Measurements from ENCODE around the gene PPP1R9A.
"Not testable (repeated sequence)": the region's sequence is repeated elsewhere in the genome, so short reads cannot be mapped to it uniquely, and the experiment has no call there.

Gene PPP1R9A

DNA sequence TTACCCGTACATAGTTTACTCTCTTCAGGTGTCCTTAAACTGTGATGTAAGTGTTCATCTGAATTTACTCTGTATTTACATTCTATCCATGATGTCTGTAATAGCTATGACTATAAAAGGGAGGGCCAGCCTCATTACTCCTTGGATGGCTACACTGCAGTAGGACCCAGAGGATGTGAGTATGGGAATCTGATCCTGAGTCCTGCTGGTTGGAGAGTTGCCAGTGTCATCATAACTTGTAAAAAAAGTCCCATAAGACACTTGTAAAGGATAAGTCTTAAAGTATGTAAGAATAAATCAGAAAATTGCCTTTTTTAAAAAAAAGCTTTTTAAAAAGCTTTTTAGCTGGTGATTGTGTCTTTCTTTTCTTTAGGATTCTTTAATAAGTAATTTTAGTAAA lies 95.4 kb downstream of the PPP1R9A start:
- DNase-seq (ENCODE audit: low spot score): no peak
- H3K9me3 ChIP-seq (ENCODE audit: severe bottlenecking): peaks cover 3% of the 10 kb centered on the region
- no peak overlapping the region for H3K27ac ChIP-seq (ENCODE audit: poor library complexity, severe bottlenecking)
- H3K4me1 ChIP-seq (ENCODE audit: insufficient read depth, poor library complexity, severe bottlenecking): no peaks in the 10 kb centered on the region
- H3K27me3 ChIP-seq (ENCODE audit: insufficient read depth, poor library complexity, severe bottlenecking): no peaks in the 10 kb centered on the region
- H3K36me3 ChIP-seq (ENCODE audit: low read depth): no peaks in the 10 kb centered on the region
- no peak overlapping the region for H3K4me3 ChIP-seq (ENCODE audit: severe bottlenecking)
- ATAC-seq (ENCODE audit: low read depth): no peak
- TF ChIP-seq, protein P1, sequence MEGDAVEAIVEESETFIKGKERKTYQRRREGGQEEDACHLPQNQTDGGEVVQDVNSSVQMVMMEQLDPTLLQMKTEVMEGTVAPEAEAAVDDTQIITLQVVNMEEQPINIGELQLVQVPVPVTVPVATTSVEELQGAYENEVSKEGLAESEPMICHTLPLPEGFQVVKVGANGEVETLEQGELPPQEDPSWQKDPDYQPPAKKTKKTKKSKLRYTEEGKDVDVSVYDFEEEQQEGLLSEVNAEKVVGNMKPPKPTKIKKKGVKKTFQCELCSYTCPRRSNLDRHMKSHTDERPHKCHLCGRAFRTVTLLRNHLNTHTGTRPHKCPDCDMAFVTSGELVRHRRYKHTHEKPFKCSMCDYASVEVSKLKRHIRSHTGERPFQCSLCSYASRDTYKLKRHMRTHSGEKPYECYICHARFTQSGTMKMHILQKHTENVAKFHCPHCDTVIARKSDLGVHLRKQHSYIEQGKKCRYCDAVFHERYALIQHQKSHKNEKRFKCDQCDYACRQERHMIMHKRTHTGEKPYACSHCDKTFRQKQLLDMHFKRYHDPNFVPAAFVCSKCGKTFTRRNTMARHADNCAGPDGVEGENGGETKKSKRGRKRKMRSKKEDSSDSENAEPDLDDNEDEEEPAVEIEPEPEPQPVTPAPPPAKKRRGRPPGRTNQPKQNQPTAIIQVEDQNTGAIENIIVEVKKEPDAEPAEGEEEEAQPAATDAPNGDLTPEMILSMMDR (IDR thresholded peaks at IDR 0.05; ENCODE audit: poor library complexity, severe bottlenecking): no peak

DNA sequence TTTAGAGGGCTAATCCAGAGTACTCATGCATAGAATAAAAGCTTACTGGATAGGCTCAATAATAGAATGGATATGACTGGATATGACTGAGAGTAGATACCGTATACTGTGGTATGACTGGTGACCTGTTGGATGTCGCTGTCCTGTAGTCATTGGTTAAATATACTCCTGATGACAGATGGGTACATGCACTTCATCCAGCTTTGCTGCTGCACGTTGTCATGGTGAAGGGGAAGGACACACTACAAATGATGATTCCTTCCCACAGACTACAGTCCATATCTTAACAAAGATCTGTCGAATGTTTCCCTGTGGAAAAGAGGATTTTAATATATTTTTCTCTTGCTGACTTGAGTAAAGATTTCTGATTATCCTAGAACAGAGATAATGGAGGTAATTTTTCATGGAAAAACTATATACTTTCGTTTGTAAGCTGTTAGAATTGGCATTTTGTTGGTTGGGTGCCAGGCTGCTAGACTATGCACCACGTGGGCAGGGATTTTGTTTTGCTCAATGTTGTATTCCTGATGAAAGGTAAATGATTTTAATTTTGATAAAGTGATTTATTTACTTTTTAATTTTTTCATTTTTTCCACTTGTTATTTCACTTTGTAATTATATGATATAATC lies 97.3 kb downstream of the PPP1R9A start:
- ATAC-seq (ENCODE audit: low read depth): no peak; the same call in 2 of the 3 replicates
- TF ChIP-seq, protein P1 (IDR thresholded peaks at IDR 0.05; ENCODE audit: poor library complexity, severe bottlenecking): no peak

DNA sequence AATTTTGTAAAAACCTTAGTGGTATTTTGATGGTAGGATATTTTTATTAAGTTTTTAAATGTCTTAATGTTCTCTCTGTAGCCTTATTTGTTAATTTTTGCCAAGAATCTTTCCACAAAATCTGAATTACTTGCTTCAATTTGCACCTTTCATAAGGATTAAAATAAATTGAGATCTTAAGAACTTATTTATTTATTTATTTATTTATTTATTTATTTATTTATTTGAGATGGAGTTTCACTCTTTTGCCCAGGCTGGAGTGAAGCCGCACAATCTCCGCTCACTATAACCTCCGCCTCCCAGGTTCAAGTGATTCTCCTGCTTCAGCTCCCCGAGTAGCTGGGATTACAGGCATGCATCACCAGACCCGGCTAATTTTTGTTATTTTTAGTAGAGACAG lies 98.6 kb downstream of the PPP1R9A start:
- no peaks in the 10 kb centered on the region for H3K4me1 ChIP-seq (ENCODE audit: insufficient read depth, poor library complexity, severe bottlenecking)
- H3K36me3 ChIP-seq (ENCODE audit: low read depth): no peaks in the 10 kb centered on the region
- DNase-seq (ENCODE audit: low spot score) (no peak), ATAC-seq (ENCODE audit: low read depth) (no peak)
- no peaks in the 10 kb centered on the region for H3K27me3 ChIP-seq (ENCODE audit: insufficient read depth, poor library complexity, severe bottlenecking)
- no peak overlapping the region for H3K4me3 ChIP-seq (ENCODE audit: severe bottlenecking)
- no peaks in the 10 kb centered on the region for H3K9me3 ChIP-seq (ENCODE audit: severe bottlenecking)
- TF ChIP-seq, protein P1 (IDR thresholded peaks at IDR 0.05; ENCODE audit: poor library complexity, severe bottlenecking): no peak
- no peak overlapping the region for H3K27ac ChIP-seq (ENCODE audit: poor library complexity, severe bottlenecking)

More for the DNA sequence above, 97.3 kb downstream of the PPP1R9A start:
- no peak overlapping the region for H3K4me3 ChIP-seq (ENCODE audit: severe bottlenecking)
- H3K4me1 ChIP-seq (ENCODE audit: insufficient read depth, poor library complexity, severe bottlenecking): no peaks in the 10 kb centered on the region
- no peaks in the 10 kb centered on the region for H3K27me3 ChIP-seq (ENCODE audit: insufficient read depth, poor library complexity, severe bottlenecking)
- H3K27ac ChIP-seq (ENCODE audit: poor library complexity, severe bottlenecking): no peak overlapping the region
- no peak for DNase-seq (ENCODE audit: low spot score)
- H3K36me3 ChIP-seq (ENCODE audit: low read depth): no peaks in the 10 kb centered on the region
- H3K9me3 ChIP-seq (ENCODE audit: severe bottlenecking): peaks cover 3% of the 10 kb centered on the region

DNA sequence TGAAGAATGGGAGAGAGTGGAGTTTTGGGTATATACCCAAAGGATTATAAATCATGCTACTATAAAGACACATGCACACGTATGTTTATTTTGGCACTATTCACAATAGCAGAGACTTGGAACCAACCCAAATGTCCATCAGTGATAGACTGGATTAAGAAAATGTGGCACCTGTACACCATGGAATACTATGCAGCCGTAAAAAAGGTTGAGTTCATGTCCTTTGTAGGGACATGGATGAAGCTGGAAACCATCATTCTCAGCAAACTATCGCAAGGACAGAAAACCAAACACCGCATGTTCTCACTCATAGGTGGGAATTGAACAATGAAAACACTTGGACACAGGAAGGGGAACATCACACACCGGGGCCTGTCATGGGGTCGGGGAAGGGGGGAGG lies 101.4 kb downstream of the PPP1R9A start:
- H3K27ac ChIP-seq (ENCODE audit: poor library complexity, severe bottlenecking); H3K36me3 ChIP-seq (ENCODE audit: low read depth); DNase-seq (ENCODE audit: low spot score); H3K27me3 ChIP-seq (ENCODE audit: insufficient read depth, poor library complexity, severe bottlenecking); H3K4me3 ChIP-seq (ENCODE audit: severe bottlenecking); H3K4me1 ChIP-seq (ENCODE audit: insufficient read depth, poor library complexity, severe bottlenecking); H3K9me3 ChIP-seq (ENCODE audit: severe bottlenecking); ATAC-seq (ENCODE audit: low read depth): not testable (repeated sequence)

DNA sequence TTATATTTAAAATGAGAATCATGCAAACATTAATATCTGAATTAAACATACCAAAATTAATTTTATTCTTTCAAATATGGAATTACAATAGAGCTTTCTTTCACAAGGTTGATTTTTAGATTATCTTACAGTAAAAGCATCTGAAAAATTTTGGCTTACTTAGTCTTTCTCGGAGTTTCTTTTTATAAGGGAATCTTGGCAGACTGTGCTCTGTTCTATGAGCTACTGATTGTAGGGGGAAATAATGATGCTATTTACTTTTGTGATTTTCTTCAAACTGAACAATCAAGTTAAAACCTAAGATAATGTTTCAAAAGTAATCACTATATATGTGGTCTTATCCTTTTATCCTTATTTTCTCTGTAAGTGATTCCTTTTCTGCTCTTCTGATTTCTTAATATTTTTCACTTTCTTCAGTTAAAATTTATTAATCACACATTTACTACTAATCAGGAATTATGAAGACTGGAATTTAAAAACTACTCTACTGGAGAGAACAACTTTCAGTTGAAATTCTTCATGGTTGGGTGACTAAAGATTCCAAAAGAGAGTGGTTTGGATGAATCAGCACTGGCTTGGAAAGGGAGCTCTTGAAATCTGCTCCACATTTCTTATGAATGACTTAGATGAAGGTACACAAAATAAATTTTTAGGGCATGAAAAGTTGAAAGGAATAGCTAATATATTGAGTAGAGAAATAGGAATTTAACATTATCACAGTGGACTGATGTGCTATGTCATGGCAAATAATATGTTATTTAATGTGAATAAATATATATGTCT lies 103.9 kb downstream of the PPP1R9A start:
- no peaks in the 10 kb centered on the region for H3K27me3 ChIP-seq (ENCODE audit: insufficient read depth, poor library complexity, severe bottlenecking)
- no peaks in the 10 kb centered on the region for H3K36me3 ChIP-seq (ENCODE audit: low read depth)
- H3K4me3 ChIP-seq (ENCODE audit: severe bottlenecking): no peak overlapping the region
- H3K27ac ChIP-seq (ENCODE audit: poor library complexity, severe bottlenecking): no peak overlapping the region
- no peaks in the 10 kb centered on the region for H3K4me1 ChIP-seq (ENCODE audit: insufficient read depth, poor library complexity, severe bottlenecking)
- H3K9me3 ChIP-seq (ENCODE audit: severe bottlenecking): no peaks in the 10 kb centered on the region
- ATAC-seq (ENCODE audit: low read depth): peak; percentile 41; the same call in 1 of the 3 replicates
- DNase-seq (ENCODE audit: low spot score): no peak
- TF ChIP-seq, protein P1 (IDR thresholded peaks at IDR 0.05; ENCODE audit: poor library complexity, severe bottlenecking): no peak

All from RWPE2 (cell line).